Adipose tissue (tissue), 3 donors: ENCODE results near the gene MSLN. TPM values are rescaled to one million over a fixed set of nuclear protein-coding genes. Genes with fewer than 3 reads are reported as not detected.

Source experiments
- H3K27ac ChIP-seq: one replicate; pipeline ENCODE4 v1.5.1; 2013; ENCODE audit warnings: low read depth, low read length
- WGBS, 3 donors: extraction: QIAGEN DNeasy Blood & Tissue Kit; methylation state at CpG; one replicate each; pipeline ENCODE4 v1.1.7; 2013; 5-methylcytosine and 5-hydroxymethylcytosine counted together
- polyA plus RNA-seq, 3 donors: library from polyadenylated mRNA; stranded (reverse); fragments of 200-250 nt; gene quantifications; one replicate each; pipeline ENCODE4 v1.2.3, GENCODE V29; 2013
- donor health status: healthy with polysubstance abuse.
- donor health status: Bipolar disorder and iron deficiency.
- donor health status: healthy.

MSLN gene
- polyA plus RNA-seq, 3 donors, result 0.49 to 14.2 (median 13.2) TPM

DNA sequence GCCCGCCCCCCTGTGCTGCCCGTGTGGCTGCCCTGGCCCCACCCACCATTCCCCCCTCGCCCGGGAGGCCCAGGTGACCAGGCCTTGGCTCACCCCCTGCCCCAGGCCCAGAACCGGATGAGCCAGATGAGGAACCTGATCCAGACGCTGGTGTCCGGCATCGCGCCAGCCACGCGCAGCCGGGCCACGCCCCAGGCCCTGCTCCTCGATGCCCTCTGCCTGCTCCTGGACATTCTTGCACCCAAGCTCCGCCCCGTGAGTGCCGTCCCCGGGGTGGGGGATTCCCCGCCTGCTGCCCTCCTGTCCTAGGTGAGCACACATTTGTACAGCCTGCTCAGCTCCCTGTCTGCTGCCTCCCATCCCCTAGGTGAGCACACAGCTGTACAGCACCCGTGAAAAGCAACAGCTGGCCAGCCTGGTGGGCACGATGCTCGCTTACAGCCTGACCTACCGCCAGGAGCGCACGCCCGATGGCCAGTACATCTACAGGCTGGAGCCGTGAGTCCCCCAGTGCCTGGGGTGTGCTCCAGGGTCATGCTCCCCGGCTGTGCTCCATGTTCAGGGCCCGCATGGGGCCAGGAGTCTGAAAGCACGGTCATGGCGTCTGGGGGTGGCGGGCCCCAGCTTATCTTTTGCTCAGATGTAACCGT, 35.2 kb downstream of the MSLN start:
- 77 to 86% (median 81%) methylated on average over 29 to 31 of the region's 33 CpGs for whole genome bisulfite sequencing, 3 donors
- H3K27ac ChIP-seq, result no peak overlapping the region

GRCh38 chr16:796296-797119, 36.0 kb downstream of the MSLN start:
- WGBS, 3 donors, result 93 to 97% (median 95%) methylated on average over 36 to 38 of the region's 38 CpGs
- no peak overlapping the region for H3K27ac ChIP-seq

DNA sequence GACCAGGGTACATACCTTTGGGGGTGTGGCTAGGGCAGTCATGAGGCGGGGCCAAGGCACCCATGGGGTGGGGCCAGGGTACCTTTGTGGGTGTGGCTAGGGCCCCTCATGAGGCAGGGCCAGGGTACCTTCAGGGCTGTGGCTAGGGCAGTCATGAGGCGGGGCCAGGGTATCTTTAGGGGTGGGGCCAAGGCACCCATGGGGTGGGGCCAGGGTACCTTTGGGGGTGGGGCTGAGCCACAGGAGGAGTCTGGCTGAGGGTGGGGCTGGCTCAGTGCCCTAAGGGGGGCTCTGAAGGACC, 36.5 kb downstream of the MSLN start:
- WGBS, 3 donors, result 90 to 100% (median 100%) methylated on average over 2 of the region's 2 CpGs
- no peak overlapping the region for H3K27ac ChIP-seq

DNA sequence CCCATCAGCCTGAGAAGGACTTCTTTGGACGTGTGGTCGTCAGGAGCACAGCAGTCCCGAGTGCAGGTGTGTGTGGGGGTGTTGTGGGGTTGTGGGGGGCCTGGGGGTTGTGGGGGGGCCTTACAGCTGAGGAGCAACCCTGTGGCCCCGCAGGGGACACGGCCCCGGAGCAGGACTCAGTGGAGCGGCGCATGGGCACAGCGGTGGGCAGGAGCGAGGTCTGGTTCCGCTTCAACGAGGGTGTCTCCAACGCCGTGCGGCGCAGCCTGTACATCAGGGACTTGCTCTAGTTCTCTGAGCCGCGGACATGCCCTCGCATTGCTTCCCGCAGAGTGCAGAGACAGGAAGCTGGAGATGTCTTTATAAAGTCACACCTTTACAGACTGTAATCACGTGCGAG, 37.2 kb downstream of the MSLN start:
- 93 to 96% (median 95%) methylated on average over 22 of the region's 22 CpGs for WGBS, 3 donors
- H3K27ac ChIP-seq, result no peak overlapping the region

- WGBS, 3 donors, result 90 to 94% (median 93%) methylated on average over 19 of the region's 19 CpGs
- no peak overlapping the region for H3K27ac ChIP-seq
Measured at GRCh38 chr16:798666-799065, 38.1 kb downstream of the MSLN start.

- no peak overlapping the region for H3K27ac ChIP-seq
- WGBS, 3 donors, result 60 to 70% (median 63%) methylated on average over 20 to 22 of the region's 22 CpGs
Measured at GRCh38 chr16:799111-799947, 38.8 kb downstream of the MSLN start.

- H3K27ac ChIP-seq, result no peak within 1 kb of the TSS
- WGBS, 3 donors, result 4 to 7% (median 4%) methylated on average over 55 to 57 of the region's 57 CpGs
Measured at GRCh38 chr16:799948-800833, 39.7 kb downstream of the MSLN start, which contains the start of gene GNG13. TSS of gene GNG13 (minus strand) at chr16:800734. CDS start at chr16:799077, 1,657 bp downstream.

GRCh38 chr16:800834-801511, 40.4 kb downstream of the MSLN start:
- WGBS, 3 donors, result 11 to 19% (median 16%) methylated on average over 16 to 17 of the region's 17 CpGs
- H3K27ac ChIP-seq, result no peak overlapping the region

GRCh38 chr16:801584-802363, 41.2 kb downstream of the MSLN start:
- H3K27ac ChIP-seq, result no peak overlapping the region
- 52 to 60% (median 55%) methylated on average over 21 to 22 of the region's 22 CpGs for WGBS, 3 donors

DNA sequence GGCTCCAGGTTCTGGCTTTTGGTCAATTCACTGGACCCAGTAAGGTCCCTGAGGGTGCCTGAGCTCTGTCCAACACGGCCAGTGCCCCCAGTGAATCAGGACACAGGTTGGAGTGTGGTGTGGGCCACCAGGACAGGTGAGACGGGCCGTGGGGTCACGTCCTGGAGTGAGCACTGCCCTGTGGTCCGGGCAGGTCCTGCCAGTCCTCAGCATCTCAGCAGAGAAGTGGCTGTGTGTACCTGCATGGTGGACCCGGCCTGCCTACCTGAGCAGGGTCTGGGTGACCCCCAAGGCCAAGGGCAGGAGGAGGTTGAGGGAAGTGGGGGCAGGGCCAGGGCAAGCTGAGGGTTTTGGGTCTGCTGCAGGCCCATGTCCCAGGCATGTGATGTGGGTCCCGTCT, 41.9 kb downstream of the MSLN start:
- H3K27ac ChIP-seq, result no peak overlapping the region
- WGBS, 3 donors, result 65 to 75% (median 65%) methylated on average over 7 of the region's 7 CpGs

DNA sequence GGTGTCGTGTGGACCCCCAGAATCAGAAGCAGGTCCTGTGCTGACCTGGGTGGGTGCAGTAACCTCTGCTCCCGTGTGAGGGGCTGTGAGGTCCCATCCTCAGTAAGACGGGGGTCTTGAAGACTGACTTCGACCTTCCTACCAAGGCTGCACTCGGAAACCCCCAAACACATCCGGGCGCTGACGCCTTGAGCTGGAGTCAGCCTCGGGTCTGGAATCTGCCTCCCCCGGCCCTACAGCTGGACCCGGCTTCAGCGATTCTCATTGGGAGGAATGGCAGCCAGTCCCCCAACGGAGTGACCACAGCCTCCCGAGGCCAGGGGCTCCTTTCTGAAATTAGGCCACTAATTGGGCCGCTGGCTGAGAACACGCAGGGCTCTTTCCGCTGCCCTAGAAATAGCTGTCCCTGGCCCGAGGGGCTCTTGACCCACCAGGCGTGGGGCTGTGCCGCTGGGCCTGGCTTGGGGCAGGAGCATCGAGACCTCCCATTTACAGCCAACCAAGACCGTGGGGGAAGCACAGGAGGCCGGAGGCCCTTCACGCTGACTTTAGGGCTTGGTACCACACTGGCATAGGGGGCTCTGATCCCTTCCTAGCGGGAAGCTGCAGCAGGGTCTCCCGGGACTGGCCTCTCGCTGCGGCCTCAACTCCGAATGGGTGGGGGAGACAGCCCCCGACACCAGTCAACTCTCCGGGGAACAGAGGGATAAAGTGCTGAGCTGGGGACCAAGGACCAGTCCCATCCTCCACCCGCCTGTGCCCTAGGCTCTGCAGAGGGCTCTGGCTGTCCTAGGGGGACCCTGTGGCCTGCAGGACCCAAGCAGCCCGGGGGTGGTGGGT, 42.6 kb downstream of the MSLN start:
- 66 to 71% (median 68%) methylated on average over 33 of the region's 33 CpGs for WGBS, 3 donors

GRCh38 chr16:803754-804080, 43.2 kb downstream of the MSLN start:
- 43 to 53% (median 51%) methylated on average over 8 of the region's 8 CpGs for WGBS, 3 donors
- H3K27ac ChIP-seq, result no peak overlapping the region

More for the DNA sequence above, 42.6 kb downstream of the MSLN start:
- H3K27ac ChIP-seq, result no peak overlapping the region

- no peak overlapping the region for H3K27ac ChIP-seq
- 44 to 57% (median 53%) methylated on average over 33 of the region's 33 CpGs for WGBS, 3 donors
Measured at GRCh38 chr16:804193-805048, 43.9 kb downstream of the MSLN start.

DNA sequence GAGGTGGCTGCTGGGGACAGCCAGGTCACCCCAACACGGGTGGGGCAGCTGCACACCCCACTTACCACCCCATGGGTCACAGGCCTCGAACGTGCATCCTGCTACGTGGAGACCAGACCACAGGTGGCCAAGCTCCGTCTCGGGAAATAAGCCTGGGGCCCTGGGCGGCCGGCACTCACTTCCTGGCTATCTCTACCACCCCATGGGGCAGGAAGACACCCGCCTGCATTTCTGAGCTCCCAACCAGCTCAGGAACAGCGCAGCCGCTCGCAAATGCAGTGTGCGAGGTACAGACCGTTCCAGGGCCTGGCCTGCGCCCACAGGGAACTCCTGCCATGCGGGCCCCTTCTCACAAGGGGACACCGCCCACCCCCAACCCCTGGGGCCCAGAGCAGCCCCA, 44.9 kb downstream of the MSLN start:
- 73 to 80% (median 76%) methylated on average over 13 to 17 of the region's 17 CpGs for WGBS, 3 donors
- H3K27ac ChIP-seq, result no peak overlapping the region

DNA sequence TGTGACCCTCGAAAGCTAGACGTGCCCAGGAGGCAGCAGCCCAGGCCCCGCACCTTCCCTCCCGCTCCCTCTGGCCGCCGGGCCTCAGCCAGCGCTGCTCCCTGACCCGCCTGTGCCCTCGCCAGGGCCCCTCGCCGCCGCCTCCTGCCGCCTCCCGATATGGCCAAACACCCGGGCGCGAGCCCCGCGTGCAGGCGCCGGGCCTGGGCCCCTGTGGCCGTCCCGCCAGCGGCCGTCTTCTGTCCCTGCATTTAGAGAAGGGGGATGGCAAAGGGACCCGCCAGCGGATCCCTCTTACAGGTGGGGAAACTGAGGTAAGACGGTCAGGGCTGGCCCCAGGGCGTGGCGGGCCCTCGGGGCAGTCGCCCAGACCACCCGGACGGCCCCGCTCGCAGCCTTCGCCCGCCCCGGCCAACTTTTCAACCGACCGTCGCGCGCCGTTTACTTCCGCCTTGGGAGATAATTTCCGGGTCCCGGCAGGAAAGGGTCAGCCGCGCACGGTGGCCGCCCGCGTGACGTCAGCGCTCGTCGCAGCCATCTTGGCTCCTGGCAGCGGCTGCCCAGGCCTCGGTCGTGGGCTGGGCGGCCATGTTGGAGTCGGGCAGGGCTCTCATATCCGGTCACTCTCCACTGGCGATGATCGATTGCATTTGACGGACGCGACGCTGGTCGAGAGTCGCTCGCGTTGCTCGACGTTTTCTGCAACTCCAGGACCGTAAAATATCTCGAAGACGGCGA, 47.0 kb downstream of the MSLN start:
- 5 to 14% (median 8%) methylated on average over 80 of the region's 80 CpGs for WGBS, 3 donors
- peak overlapping the region; percentile 80 for H3K27ac ChIP-seq
